Stimulated activated CD4-positive, alpha-beta T cell treated with anti-CD3 and anti-CD28 coated beads, TNF-alpha, amount 100 ng/mL, for 24 hours (primary cell): Measurements from ENCODE around the gene PANX2.
"Not testable (repeated sequence)": the region's sequence is repeated elsewhere in the genome, so short reads cannot be mapped to it uniquely, and the experiment has no call there.

Source experiments
- DNase-seq, 3 experiments: peaks; one replicate each; pipeline ENCODE4 v3.0.0-alpha.2; 2020; ENCODE audit warnings: low read depth in 3 of 3

PANX2 gene

DNA sequence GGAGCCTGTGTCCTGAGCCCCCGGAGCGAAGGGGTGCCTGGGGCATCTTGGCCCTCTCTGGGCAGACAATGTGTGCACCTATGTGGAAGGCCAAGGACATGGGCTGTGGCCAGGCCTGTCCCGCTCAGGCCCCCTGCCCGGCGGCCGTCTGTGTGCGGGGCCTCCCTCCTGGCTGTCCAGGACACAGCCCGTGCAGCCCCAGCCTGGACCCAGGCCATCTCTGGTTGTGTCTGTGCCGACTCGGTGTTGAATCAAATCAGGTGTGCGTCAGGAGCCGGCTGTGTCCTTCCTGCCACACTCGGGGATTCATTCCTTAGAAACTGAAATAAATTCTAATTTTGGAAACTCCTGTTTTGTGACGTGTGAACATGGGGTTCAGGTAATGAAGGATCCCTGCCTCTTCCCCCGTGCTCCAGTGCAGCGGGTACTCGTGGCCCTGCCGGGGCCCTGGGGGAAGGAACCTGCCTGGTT lies 28.8 kb downstream of the PANX2 start:
- DNase-seq, result no peak

DNA sequence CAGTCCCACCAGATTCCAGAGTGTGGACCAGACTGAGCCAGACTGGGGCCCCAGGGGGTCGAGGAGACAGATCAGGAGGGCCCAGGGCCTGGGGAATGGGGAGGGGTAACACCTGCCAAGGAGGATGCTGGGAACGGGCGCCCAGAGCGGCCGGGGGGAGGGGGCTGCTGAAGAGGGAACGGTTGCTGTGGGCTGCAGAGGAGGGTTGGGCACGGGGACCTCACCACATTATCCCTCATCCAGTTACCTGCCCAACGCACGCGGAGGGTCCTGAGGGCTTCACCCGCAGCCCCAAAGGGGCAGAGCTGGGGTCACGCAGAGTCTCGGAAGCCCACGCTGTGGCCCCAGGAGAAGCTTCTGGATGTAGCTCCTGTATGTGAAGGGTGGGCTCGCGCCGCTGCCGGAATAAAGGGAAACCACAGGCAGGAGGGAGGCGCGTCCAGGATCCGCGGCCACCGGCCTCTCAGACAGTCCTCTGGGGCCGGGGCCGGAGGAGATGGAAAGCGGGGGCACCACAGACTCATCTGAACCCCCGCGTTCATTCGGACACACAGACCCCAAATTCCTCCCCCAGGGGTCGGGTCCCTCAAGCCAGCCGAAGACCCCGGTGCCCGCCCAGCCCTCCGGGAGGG lies 29.4 kb downstream of the PANX2 start:
- no peak for DNase-seq

DNA sequence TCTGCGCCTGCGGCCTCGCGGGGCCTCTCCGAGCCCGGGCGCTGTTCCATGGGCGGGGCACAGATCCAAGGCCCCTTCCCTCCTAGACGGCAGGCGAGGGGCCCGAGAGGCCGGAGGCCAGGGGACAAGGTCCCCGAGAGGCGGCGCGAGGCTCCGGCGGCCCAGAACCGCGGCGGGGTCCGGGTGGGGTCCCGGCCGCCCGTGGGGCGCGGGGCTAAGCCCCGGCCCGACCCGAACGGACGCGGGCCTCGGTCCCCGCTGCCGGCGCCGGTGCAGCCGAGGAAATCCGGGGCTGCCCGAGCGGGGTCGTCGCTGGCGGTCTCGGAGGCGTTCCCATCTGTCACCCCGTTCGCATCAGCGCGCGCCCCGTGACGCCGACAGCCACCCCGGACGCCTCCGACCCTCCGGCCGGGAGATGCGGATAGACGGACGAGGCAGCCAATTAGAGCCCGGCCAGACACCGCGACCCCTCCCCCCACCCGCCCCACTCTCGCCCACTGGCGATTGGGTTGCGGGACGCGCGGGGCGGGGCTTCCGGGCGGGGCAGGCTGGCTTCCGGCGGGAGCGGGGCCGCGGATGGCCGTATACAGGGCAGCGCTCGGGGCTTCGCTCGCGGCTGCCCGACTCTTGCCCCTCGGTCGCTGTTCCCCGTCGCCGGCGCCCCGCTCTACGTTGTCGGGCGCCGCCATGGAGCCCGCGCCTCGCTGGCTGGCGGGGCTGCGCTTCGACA lies 30.1 kb downstream of the PANX2 start, which contains the start of gene SELENOO:
TSS of gene SELENOO (plus strand) at position 551 of the 730 bp plus-strand sequence. CDS start at position 577, 26 bp downstream.
- peak; percentile 84 to 92 (median 85) for DNase-seq

DNA sequence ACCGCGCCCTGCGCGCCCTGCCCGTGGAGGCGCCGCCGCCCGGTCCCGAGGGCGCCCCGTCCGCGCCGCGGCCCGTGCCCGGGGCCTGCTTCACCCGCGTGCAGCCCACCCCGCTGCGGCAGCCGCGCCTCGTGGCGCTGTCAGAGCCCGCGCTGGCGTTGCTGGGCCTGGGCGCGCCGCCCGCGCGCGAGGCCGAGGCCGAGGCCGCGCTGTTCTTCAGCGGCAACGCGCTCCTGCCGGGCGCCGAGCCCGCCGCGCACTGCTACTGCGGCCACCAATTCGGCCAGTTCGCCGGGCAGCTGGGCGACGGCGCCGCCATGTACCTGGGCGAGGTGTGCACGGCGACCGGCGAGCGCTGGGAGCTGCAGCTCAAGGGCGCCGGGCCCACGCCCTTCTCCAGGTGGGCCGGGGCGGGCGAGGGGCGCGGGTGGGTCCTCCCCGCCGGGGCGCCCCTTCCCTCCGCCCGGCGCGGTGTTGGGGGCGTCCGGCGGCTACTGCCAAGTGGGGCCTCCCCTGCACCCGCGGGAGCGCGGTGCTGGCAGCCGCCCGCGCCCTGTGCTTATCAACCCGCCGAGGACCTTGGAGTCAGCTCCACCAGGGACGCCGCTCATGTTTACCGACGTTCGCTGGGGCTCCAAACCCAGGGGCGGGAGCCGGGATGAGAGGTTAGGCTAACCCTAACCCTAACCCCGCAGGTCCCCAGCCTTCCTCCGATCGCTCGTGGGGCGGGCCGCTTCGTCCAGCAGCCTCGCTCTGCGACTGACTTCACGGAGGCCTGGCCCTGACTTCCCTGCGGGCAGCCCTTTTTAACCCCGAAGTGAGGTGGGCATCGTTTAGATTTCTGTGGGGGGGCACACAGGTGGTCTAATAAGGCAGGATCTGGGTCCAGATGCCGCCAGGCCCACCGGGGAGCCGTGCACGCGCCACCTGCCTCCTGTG lies 30.9 kb downstream of the PANX2 start:
- no peak for DNase-seq

DNA sequence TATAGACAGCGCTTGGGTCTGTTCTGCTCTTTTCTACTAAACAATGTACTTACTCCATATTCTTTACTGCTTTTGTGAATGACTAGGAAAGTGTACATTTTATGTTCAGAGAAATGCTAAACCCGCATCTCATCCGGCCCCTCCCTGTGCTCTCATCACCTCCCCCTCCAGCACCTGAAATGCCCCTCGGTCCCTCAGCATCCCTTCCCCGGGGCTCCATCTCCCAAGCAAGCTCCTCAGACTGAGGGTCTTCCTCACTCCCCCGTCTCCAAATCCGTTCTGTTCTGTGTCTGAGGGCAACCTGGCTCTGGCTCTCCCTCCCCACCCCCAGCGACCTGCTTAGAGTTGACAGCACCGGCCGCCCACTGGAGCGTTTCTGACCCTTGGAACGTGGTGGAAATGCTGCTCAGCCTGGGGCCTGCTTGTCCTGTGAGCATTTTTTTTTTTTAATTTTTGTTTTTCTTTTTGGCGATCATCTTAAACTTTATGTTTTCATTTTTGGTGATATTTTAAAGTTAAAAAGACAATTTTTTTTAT lies 31.7 kb downstream of the PANX2 start:
- DNase-seq, result no peak

DNA sequence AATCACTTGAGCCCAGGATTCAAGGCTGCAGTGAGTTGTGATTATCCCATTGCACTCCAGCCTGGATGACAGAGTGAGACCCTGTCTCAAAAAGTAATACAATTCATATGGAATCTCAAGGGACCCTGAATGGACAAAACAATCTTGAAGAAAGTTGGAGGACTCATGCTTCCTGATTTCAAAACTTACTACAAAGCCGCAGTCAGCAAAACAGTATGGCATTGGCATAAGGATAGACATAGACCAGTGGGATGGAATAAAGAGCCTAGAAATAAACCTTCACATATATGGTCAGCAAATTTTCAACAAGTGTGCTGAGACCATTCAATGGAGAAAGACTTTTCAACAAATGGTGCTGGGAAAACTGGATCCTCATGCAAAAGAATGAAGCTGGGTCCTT lies 32.8 kb downstream of the PANX2 start:
- DNase-seq, result no peak

DNA sequence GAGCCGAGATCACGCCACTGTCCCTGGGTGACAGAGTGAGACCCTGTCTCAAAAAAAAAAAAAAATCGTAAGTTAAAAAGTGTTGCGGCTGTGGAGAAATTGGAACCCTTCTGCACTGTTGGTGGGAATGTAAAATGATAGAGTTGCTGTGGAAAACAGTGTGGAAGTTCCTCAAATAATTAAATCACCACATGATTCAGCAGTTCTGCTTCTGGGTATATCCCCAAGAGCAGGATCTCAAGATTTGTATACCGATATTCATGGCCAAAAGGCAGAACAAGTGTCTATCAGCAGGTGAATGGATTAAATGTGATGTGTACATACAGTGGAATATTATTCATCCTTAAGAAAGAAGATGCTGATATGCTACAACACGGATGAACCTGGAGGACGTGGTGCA lies 34.0 kb downstream of the PANX2 start:
- DNase-seq, result no peak

DNA sequence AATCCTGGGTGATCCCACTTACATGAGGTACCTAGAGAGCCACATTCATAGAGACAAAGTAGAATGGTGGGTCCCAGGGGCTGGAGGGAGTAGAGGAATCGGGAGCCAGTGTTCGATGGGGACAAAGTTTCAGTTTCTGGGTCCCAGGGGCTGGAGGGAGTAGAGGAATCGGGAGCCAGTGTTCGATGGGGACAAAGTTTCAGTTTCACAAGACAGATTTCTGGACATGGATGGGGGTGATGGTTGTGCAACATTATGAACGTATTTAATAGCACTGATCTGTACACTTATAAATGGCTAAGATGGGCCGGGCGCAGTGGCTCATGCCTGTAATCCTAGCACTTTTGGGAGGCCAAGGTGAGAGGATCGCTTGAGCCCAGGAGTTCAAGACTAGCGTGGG lies 34.5 kb downstream of the PANX2 start:
- DNase-seq, result not testable (repeated sequence)

DNA sequence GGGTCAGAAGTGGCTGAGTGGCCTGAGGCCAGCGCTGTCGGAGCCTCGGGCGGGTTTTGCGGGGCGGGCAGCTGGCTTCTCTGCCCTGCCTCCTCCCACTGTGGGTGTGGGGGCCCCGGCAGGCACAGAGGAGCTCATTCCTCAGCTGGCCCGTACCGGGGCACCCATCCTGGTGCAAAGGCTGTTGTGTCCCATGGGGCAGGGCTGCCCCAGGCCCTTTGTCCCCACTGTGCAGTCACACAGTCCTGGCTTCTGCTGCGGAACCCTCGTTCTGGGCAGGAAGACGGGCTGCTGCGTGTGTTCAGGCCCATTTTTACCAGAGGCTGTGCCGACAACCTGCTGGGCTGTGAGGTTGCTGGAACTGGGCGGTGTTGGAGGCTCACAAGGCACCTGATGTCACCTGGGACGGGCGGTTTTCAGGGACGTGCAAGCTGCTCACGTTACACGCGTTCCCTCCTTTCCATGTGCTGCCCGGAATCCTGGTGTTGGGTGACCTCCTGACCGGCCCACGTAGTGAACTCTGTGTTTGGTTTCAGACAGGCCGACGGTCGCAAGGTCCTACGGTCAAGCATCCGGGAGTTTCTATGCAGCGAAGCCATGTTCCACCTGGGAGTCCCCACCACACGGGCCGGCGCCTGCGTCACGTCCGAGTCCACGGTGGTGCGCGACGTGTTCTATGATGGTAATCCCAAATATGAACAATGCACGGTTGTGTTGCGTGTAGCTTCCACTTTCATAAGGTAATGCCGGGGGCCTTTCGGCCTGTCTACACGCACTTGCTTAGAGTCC lies 35.4 kb downstream of the PANX2 start:
- DNase-seq, result no peak

DNA sequence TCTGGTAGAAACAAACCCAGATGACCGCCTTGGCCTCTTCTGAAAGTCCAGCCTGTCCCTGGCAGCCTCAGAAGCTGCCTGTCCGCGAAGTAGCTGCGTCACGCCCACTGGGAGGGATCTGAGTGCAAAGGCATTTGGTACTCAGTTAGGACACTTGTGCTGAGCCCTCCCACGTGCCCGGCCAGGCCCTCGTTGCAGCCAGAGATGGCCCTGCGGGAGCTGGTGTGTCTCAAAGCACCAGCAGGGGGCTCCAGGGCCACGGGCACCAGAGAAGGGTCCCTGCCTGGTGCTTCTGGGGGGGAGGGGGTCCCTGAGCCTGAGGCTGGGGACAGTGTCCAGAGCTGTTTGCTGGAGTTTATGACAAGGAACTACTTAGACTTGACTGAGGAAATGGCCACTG lies 36.1 kb downstream of the PANX2 start:
- DNase-seq, result no peak

DNA sequence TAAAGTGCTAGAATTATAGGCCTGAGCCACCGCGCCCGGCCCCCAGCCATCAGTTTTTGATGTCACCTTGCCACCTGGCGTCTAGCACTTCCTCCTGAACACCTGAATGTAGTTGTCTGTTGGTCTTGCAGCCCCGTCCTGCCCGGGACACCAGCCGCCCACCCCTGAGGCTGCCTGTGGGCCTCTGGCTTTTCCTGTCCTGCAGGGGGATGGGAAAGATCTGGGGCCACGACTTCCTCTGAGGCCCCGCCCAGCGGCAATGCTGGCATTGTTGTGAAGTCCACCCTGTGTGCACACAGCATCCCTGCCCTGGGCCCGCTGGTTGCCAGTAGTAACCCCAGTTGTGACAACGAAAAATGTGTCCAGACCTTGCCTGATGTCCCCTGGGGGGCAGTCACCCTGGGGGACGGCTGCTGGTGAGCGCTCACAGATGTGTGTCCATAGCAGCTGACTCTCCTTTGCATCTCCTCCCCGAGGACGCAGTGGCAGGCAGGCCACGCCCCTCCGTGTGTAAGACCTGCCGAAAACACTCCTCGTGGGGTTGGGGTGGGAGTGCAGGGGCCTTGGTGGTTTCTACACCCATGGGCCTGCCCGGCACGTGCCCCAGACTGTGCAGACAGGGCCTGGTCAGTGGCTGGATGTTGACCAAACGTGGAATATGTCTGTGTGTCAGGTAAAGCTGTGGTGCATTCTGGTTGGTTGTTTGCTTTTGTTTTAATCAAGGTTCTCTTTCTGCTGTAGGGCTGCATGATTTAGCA lies 37.0 kb downstream of the PANX2 start:
- DNase-seq, result no peak

DNA sequence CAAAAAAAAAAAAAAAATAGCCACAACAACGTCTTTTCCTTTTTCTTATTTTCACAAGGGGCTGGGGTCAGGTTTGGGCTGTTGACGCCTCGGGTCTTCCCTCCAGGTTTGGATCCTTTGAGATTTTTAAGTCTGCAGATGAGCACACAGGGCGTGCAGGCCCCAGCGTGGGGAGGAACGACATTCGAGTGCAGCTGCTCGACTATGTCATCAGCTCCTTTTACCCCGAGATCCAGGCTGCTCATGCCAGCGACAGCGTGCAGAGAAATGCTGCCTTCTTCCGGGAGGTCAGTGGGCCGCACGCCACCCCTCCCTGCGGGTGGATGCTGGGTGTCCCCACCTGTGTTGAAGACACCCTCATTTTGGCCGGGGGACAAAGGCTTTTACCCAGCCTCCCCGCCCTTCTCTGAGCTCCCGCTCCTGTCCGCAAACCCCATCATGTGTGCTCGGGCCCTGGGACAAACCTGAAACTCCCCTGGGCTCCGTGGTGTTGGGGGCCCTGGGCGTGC lies 38.0 kb downstream of the PANX2 start:
- DNase-seq, result no peak

DNA sequence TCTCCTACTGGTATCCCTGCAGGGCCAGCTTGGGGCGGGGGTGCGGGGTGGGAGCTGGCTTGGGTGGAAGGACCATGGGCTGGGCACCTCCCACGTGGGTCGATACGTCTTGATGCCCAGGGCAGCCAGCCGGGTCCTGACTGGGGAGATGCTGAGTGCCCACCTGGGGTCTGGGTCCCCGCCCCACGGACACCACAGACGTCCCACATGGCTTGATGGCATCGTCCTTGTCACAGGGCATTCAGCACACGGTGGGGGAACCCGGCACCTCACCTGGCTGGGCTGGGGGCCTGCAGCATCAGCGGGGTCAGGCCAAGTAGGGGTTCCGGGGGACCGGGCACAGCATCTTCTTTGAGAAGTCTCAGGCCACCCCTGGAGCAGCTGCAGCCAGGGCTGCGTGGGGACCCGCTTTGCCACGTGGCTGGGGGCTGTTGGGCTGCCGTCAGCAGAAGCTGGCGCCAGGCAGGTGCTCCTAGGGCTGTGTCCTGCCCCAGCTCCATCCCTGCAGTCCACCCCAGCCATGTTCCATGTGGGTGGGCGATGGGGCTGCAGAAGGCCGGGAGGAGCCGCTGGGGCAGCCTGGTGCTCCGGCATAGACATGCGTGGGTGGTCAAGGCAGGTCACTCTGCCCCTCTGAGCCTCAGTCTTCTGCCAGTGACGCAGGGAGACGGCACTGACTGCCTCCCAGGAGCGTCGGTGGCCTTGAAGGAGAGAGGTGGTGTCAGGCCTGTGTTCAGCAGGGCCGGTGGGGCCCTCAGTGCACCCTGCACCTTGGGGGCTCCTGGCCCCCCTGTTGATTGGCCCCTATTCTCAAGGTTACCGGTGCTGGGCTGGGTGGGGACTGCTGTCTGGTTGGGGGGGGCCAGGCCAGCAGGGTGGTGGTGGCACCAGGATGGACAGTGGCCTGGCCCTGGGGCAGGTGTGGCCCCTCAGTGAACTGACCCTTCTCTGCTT lies 38.7 kb downstream of the PANX2 start:
- DNase-seq, result no peak

DNA sequence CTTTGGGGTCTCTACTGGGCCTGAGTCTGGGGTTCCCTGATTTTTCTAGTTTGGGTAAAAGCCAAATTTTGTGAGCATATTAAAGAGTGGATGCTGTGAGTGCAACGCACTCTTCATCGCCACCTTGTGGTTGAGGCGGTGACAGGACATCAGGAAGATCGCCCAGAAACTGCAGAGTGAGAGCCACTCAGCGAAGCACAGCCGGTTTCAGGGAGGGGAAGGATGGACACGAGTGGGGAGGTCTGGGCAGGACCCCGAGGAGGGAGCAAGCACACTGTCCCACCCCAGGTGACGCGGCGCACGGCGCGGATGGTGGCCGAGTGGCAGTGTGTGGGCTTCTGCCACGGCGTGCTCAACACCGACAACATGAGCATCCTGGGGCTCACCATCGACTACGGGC lies 39.4 kb downstream of the PANX2 start:
- DNase-seq, result peak; percentile 42 to 63 (median 53)

DNA sequence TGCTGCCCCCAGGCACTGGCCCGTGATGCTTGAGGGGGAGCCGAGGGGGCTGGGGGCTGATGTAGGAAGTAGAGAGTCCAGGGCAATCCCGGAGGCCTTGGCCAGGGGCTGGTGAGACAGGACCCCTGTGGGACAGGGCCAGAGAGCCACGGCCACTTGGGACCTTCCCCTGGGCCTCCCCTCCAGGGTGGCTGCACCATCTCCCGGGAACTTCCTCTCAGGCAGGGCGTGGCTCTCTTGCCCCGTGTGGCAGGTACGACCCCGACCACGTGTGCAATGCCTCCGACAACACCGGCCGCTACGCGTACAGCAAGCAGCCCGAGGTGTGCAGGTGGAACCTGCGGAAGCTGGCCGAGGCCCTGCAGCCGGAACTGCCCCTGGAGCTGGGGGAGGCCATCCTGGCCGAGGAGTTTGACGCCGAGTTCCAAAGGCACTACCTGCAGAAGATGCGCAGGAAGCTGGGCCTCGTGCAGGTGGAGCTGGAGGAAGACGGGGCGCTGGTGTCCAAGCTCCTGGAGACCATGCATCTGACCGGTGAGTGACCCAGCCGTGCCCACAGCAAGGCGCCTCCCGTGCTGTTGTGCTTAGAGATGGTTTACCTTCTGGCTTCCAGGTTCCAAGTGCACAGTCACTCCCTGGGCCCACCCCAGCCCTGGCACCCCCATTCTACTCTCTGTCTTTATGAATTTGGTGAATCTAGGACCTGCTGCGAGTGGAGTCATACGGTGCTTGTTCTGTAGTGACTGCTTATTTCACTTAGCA lies 40.0 kb downstream of the PANX2 start:
- DNase-seq, result no peak

DNA sequence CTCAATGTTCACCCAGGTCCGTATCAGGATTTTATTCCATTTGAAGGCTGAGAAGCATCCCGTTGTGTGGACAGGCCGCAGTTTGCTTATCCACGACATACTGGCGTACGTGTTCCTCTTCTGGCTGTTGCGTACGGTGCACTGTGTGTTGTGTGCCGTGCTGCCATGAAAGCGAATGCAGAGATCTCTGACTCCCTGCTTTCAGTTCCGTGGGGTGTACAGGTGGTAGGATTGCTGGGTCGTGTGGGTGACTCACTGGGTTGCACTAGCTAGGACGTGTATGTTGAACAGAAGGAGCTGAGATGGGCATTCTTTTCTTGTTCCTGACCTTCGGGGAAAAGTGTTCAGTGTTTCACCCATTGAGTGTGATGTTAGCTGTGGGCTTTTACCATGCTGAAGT lies 40.6 kb downstream of the PANX2 start:
- no peak for DNase-seq

DNA sequence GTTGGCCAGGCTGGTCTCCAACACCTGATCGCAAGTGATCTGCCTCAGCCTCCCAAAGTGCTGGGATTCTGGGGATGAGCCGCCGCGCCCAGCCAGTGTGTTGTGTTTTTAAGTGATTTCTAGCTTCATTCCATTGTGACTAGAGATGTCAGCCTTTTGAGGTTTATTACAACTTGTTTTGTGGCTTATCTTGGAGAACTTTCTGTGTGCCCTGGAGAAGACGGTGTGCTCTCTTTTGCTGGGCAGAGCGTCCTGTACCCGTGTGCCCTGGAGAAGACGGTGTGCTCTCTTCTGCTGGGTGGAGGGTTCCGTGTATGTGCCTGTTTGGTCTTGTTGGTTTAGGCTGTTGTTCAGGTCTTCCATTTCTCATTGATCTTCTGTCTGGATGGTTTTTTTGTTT lies 42.7 kb downstream of the PANX2 start:
- no peak for DNase-seq
